OCI-LY1 (cell line): Measurements from ENCODE around the gene PASD1.
"Not testable (repeated sequence)": the region's sequence is repeated elsewhere in the genome, so short reads cannot be mapped to it uniquely, and the experiment has no call there.

Experiments
- H2AFZ ChIP-seq: fragments of 200-600 bp; sonication (generic), shearing (Covaris generic); 2 replicates; pipeline ENCODE4 v1.6.0; 2014; ENCODE audit warnings: antibody characterized with exemption, mild to moderate bottlenecking, low read length
- H3F3A ChIP-seq: fragments of 200-600 bp; sonication (generic), shearing (Covaris generic); 2 replicates; pipeline ENCODE4 v1.6.0; 2014; ENCODE audit warnings: mild to moderate bottlenecking, antibody characterized with exemption, low read length, moderate library complexity; ENCODE audit not compliant: insufficient read depth
- H3K27ac ChIP-seq: fragments of 200-600 bp; sonication (generic); 2 replicates; pipeline ENCODE4 v1.5.1; 2014; ENCODE audit warnings: low read length, mixed run types, mild to moderate bottlenecking, low read depth; ENCODE audit not compliant: poor library complexity, severe bottlenecking
- H3K27me3 ChIP-seq: fragments of 200-600 bp; sonication (generic); 2 replicates; pipeline ENCODE4 v1.6.0; 2014; ENCODE audit warnings: antibody characterized with exemption, mild to moderate bottlenecking, low read length, moderate library complexity; ENCODE audit not compliant: insufficient read depth
- H3K36me3 ChIP-seq: fragments of 200-600 bp; sonication (generic); 2 replicates; pipeline ENCODE4 v1.6.1; 2014; ENCODE audit warnings: mild to moderate bottlenecking, antibody characterized with exemption, low read length, moderate library complexity, mixed read lengths; ENCODE audit not compliant: insufficient read depth
- H3K4me1 ChIP-seq: fragments of 200-600 bp; sonication (generic); 2 replicates; pipeline ENCODE4 v1.5.1; 2014; ENCODE audit warnings: mild to moderate bottlenecking, low read length, moderate library complexity; ENCODE audit not compliant: insufficient read depth, severe bottlenecking
- H3K4me2 ChIP-seq: fragments of 200-600 bp; sonication (generic), shearing (Covaris generic); 2 replicates; pipeline ENCODE4 v1.6.1; 2014; ENCODE audit warnings: low read length
- H3K4me3 ChIP-seq: fragments of 200-600 bp; sonication (generic); 2 replicates; pipeline ENCODE4 v1.5.1; 2014; ENCODE audit warnings: low read length, low read depth, mild to moderate bottlenecking, mixed read lengths; ENCODE audit not compliant: poor library complexity, severe bottlenecking
- H3K79me2 ChIP-seq: fragments of 200-600 bp; shearing (Covaris generic); 2 replicates; pipeline ENCODE4 v1.6.1; 2016; ENCODE audit warnings: mixed run types, low read length, mixed read lengths; ENCODE audit not compliant: insufficient read depth
- H3K9ac ChIP-seq: fragments of 200-600 bp; sonication (generic), shearing (Covaris generic); 2 replicates; pipeline ENCODE4 v1.6.1; 2014; ENCODE audit warnings: mild to moderate bottlenecking, low read length, mixed read lengths
- H3K9me2 ChIP-seq: fragments of 200-600 bp; sonication (generic), shearing (Covaris generic); 2 replicates; pipeline ENCODE4 v1.6.1; 2014; ENCODE audit warnings: low read depth, mild to moderate bottlenecking, low read length, mixed read lengths
- H3K9me3 ChIP-seq: fragments of 200-600 bp; shearing (Covaris generic); 2 replicates; pipeline ENCODE4 v1.6.1; 2014; ENCODE audit warnings: low read length, mixed read lengths
- H4K20me1 ChIP-seq: fragments of 200-600 bp; sonication (generic), shearing (Covaris generic); 2 replicates; pipeline ENCODE4 v1.6.0; 2016; ENCODE audit warnings: mild to moderate bottlenecking, low read length; ENCODE audit not compliant: insufficient read depth
- EZH2 ChIP-seq: fragments of 200-600 bp; sonication (generic), shearing (Covaris generic); IDR thresholded peaks from 2 replicates; pipeline ENCODE4 v1.8.0; 2017; ENCODE audit warnings: borderline replicate concordance, mixed run types, mild to moderate bottlenecking, antibody characterized with exemption, low read length, moderate library complexity, mixed read lengths
- TF ChIP-seq, protein P1 (sequence below): fragments of 200-600 bp; sonication (generic), shearing (Covaris generic); IDR thresholded peaks from 2 replicates; pipeline ENCODE4 v1.5.1; 2017; ENCODE audit warnings: mild to moderate bottlenecking, antibody characterized with exemption, low read length, moderate library complexity, mixed read lengths

The PASD1 gene

DNA sequence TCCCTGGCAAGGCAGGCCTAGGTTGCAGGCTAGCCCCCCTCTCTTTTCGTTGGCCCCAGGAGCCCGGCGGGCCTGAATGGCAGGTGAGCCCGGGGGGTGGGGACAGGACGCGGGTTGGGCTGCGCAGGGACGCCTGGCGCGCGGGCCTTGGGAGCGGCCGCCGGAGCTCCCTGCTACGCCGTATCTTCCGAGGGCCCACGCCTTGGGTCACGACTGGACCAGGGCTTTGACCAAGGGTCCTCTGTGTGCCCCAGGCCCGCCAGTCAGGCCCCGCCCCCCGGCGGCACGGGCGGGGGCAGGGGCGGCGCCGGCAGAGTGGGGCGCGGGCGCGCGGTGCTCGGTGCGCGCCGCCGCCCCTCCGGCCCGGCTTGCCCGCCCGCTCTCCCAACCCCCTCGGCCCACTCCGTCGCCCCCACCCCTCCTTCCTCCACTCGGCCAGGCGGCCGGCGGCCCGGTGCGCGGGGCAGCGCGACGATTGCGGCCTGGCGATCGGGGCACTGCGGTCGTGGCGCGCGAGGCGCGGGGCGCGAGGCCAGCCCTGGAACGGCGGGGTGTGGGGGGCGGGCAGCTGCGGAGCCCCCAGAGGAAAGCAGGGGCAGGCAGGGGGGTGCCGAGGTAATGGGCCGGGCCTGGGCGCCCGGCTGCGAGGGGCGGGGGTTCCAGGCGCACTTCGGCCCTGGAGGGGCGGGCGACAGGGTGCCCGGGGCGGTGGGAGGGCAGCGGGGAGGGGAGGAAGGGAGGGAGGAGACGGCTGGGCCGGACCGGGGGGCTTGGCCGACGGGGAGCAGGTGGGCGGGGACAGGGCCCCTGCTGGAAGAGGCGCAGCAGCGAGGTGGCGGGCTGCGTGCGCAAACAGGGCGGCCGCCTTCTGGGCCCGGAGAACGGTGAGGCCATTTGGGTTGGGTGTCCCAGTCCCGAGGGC lies 131.4 kb downstream of the PASD1 start, which contains the start of gene PRRG3:
TSS of gene PRRG3 (plus strand) at position 798 of the 922 bp plus-strand sequence. CDS start 3,357 bp downstream, outside the sequence.
- no peaks in the 10 kb centered on the region for H3K27me3 ChIP-seq
- H3K9me2 ChIP-seq = no peaks in the 10 kb centered on the region
- H3K9ac ChIP-seq = no peak within 1 kb of the TSS
- no peaks in the 10 kb centered on the region for H3K4me1 ChIP-seq
- H3K9me3 ChIP-seq = no peaks in the 10 kb centered on the region
- no peak within 1 kb of the TSS for H3K27ac ChIP-seq
- no peaks in the 10 kb centered on the region for H3K79me2 ChIP-seq
- TF ChIP-seq EZH2 = no peak
- TF ChIP-seq, protein P1, sequence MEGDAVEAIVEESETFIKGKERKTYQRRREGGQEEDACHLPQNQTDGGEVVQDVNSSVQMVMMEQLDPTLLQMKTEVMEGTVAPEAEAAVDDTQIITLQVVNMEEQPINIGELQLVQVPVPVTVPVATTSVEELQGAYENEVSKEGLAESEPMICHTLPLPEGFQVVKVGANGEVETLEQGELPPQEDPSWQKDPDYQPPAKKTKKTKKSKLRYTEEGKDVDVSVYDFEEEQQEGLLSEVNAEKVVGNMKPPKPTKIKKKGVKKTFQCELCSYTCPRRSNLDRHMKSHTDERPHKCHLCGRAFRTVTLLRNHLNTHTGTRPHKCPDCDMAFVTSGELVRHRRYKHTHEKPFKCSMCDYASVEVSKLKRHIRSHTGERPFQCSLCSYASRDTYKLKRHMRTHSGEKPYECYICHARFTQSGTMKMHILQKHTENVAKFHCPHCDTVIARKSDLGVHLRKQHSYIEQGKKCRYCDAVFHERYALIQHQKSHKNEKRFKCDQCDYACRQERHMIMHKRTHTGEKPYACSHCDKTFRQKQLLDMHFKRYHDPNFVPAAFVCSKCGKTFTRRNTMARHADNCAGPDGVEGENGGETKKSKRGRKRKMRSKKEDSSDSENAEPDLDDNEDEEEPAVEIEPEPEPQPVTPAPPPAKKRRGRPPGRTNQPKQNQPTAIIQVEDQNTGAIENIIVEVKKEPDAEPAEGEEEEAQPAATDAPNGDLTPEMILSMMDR = no peak
- no peaks in the 10 kb centered on the region for H3F3A ChIP-seq
- no peaks in the 10 kb centered on the region for H3K36me3 ChIP-seq
- no peak within 1 kb of the TSS for H3K4me3 ChIP-seq
- no peak within 1 kb of the TSS for H2AFZ ChIP-seq
- no peaks in the 10 kb centered on the region for H4K20me1 ChIP-seq
- no peak within 1 kb of the TSS for H3K4me2 ChIP-seq

DNA sequence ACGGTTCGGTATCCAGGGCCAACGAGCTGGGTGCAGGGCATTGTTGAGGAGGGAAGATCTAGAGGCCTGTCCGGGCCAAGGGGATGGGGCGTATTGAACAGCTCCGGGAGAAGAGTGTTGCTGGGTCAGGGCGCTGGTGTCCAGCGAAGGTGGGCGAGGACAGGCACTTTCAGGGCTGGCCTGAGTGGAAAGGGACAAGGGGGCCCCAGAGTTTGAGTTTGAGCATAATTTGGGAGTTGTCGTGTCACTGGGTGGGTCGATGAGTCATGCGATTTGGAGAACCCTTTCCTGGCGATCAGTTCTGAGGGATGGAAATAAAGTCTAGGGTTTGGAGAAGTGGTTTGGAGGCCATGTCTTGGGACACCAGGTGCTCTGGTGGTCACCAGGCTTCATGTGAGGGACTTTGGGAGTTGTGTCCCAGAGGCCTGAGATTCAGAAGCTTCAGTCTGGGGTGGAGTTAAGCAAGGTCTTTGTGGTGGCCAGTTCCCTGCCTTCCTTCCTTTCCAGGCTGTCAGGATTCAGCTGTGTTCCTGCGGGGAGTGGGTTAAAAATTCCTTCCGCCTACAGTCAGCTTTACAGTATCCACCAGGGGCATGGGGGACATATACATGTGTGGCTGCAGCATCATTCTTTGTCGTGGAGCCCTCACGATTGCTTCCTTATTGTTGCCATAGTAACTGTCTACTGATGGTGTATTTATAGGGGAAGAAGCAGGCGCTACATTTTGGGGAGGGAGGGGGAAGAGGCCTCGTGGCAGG lies 132.3 kb downstream of the PASD1 start:
- H3K4me3 ChIP-seq = no peak overlapping the region
- no peaks in the 10 kb centered on the region for H3K9me2 ChIP-seq
- H3K27ac ChIP-seq = no peak overlapping the region
- TF ChIP-seq EZH2 = no peak
- TF ChIP-seq, protein P1 = no peak
- no peaks in the 10 kb centered on the region for H4K20me1 ChIP-seq
- H3F3A ChIP-seq = no peaks in the 10 kb centered on the region
- H3K27me3 ChIP-seq = no peaks in the 10 kb centered on the region
- no peak overlapping the region for H2AFZ ChIP-seq
- H3K36me3 ChIP-seq = no peaks in the 10 kb centered on the region
- no peaks in the 10 kb centered on the region for H3K79me2 ChIP-seq
- no peak overlapping the region for H3K4me2 ChIP-seq
- H3K9ac ChIP-seq = no peak overlapping the region
- no peaks in the 10 kb centered on the region for H3K9me3 ChIP-seq
- H3K4me1 ChIP-seq = no peaks in the 10 kb centered on the region

DNA sequence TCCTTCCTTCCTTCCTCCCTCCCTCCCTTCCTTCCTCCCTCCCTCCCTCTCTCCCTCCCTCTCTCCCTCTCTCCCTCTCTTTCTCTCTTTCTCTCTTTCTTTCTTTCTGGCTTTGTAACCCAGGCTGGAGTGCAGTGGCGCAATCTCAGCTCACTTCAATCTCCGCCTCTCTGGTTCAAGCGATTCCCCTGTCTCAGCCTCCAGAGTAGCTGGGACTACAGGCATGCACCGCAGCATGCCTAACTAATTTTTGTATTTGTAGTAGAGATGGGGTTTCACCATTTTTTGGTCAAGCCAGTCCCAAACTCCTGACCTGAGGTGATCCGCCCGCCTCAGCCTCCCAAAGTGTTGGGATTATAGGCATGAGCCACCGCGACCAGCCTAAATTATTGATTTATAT lies 133.6 kb downstream of the PASD1 start:
- not testable (repeated sequence) for H3K9me3 ChIP-seq, H3K27ac ChIP-seq, H2AFZ ChIP-seq, H3K4me1 ChIP-seq, H3K27me3 ChIP-seq, H3K36me3 ChIP-seq, H3K79me2 ChIP-seq, H3K4me3 ChIP-seq, H3K9ac ChIP-seq, H3K4me2 ChIP-seq, H3F3A ChIP-seq, H4K20me1 ChIP-seq, H3K9me2 ChIP-seq
